ENCODE measurements around the gene APLP2.

DNA sequence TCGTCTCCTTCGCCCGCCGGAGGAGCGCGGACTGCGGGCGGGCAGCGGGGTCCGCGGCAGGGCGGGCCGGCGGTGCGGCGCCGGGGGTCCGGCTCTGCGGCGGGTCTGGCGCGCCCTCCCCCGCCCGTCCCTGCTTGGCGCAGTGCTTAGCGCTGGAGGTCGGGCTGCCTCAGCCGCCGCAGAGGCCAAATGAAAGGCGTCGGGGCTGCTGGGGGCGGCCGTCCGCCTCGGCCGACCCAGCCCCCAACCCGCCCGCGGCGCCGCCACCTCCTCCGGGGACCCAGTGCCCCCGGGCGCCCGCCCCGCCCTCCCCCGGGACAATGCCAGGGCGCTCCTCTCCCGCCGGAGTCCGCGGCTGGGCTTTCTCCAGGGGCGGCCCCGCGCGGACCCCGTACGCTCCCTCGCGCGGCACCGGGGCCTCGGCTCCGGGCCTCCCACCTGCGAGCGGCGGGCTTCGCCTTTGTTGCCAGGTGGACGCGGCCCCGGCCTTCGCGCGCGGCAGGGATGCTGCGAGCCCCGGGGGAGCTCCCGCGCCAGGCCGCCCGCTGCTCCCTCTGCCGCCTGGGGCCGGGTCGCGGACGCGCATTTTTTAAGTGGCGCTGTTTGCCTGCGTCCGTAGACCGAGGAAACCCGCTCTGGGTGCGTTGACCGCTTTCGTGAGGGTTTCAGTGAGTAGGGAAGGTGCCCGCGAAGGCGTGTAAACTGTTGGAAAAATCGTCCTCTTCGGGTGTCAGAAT, 583 bp downstream of the APLP2 start:
- TF ChIP-seq, protein P1, sequence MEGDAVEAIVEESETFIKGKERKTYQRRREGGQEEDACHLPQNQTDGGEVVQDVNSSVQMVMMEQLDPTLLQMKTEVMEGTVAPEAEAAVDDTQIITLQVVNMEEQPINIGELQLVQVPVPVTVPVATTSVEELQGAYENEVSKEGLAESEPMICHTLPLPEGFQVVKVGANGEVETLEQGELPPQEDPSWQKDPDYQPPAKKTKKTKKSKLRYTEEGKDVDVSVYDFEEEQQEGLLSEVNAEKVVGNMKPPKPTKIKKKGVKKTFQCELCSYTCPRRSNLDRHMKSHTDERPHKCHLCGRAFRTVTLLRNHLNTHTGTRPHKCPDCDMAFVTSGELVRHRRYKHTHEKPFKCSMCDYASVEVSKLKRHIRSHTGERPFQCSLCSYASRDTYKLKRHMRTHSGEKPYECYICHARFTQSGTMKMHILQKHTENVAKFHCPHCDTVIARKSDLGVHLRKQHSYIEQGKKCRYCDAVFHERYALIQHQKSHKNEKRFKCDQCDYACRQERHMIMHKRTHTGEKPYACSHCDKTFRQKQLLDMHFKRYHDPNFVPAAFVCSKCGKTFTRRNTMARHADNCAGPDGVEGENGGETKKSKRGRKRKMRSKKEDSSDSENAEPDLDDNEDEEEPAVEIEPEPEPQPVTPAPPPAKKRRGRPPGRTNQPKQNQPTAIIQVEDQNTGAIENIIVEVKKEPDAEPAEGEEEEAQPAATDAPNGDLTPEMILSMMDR (conservative IDR thresholded peaks at IDR 0.05 in 1 of 2, IDR thresholded peaks at IDR 0.05 in 1 of 2; ENCODE audit: low read depth in 1 of 2, low read length in 2 of 2), result peak in 1 of 2 donors; percentile 8
- TF ChIP-seq EZH2 (IDR thresholded peaks at IDR 0.05; ENCODE audit: low read length, missing control alignments), result no peak
